ENCODE results near the gene PPP4R2. TPM values are rescaled to one million over a fixed set of nuclear protein-coding genes. Genes with fewer than 3 reads are reported as not detected.
A peak's percentile ranks its signal among the peaks of the same experiment; 100 is the strongest.

Gene PPP4R2
- total RNA-seq, 2 experiments from 2014 or later = 99.3 to 102 TPM

DNA sequence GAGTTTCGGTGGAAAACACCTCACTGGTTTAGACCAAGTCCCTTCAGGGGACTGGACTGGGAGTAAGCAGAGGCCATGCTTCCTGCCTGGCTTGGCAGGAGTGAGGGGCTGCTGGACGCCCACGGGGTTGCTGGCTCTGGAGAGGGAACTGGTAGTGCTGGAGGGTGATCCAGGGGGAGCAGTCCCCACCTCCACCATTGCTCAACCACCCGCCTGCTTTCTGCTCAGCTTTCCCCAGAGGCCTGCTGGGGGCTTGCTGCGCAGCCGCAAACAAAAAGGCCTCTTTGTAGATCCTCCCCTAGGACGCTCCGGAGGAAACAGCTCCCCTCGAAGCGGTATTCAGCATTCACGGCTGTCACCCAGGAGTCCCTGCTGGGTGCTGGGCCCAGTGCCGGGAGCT, 98.3 kb downstream of the PPP4R2 start:
- no peak overlapping the region for H3K27ac Mint-ChIP-seq
- H3K4me1 Mint-ChIP-seq = peaks cover 3% of the 10 kb centered on the region
- no peaks in the 10 kb centered on the region for H3K36me3 Mint-ChIP-seq
- H3K4me3 Mint-ChIP-seq = no peak overlapping the region
- peaks cover 4% of the 10 kb centered on the region for H3K27me3 Mint-ChIP-seq
- no peak for DNase-seq
- no peaks in the 10 kb centered on the region for H3K9me3 Mint-ChIP-seq

GRCh38 chr3:73096169-73096568, 99.6 kb downstream of the PPP4R2 start:
- Mint-ChIP-seq H3K4me1 (peaks cover 3% of the 10 kb centered on the region), H3K9me3 (no peaks in the 10 kb centered on the region), H3K27me3 (peaks cover 4% of the 10 kb centered on the region), H3K4me3 (no peak overlapping the region), H3K36me3 (no peaks in the 10 kb centered on the region), H3K27ac (no peak overlapping the region)
- no peak for DNase-seq

DNA sequence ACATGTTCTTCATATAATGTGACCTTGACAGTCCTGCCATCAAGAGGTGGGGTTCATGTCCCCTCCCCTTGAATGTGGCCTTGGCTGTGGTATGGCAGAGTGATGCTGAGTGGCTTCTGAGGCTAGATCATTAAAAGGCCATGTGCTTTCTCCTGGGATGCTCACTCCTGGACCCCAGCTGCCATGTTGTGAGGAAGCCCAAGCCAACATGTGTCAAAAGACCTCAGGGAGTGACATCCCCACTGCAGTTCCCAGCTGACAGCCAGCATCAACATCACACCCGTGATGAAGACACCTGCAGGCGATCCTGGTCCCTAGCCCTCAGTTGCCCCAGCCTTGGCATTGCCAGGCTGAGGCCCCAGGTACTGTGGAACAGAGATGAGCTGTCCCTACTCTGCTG, 101.4 kb downstream of the PPP4R2 start:
- Mint-ChIP-seq H3K27me3 (peaks cover 4% of the 10 kb centered on the region), H3K9me3 (no peaks in the 10 kb centered on the region), H3K36me3 (no peaks in the 10 kb centered on the region), H3K4me3 (no peak overlapping the region), H3K4me1 (peaks cover 3% of the 10 kb centered on the region), H3K27ac (no peak overlapping the region)
- DNase-seq = no peak

DNA sequence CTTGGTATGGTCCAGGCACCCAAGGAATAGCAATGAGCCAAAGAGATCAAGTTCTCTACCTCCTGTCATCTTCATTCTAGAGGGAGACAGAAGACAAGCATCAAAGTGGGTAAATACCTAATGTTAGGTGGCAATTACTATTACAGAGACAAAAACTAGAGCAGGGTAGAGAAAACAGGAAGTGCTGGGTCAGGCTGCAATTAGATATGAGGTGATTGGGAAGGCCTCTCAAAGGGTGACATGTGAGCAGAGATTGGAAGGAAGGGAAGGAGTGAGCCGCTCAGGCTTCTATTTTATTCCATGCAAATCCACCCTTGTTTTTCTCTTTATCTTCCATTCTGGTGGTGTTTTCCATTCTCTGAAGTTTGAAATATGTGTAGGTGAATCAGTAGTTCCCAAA, 102.3 kb downstream of the PPP4R2 start:
- no peak overlapping the region for H3K27ac Mint-ChIP-seq
- peaks cover 4% of the 10 kb centered on the region for H3K27me3 Mint-ChIP-seq
- H3K9me3 Mint-ChIP-seq = no peaks in the 10 kb centered on the region
- H3K36me3 Mint-ChIP-seq = no peaks in the 10 kb centered on the region
- peaks cover 3% of the 10 kb centered on the region for H3K4me1 Mint-ChIP-seq
- H3K4me3 Mint-ChIP-seq = no peak overlapping the region
- no peak for DNase-seq

GRCh38 chr3:73100741-73101559, 104.3 kb downstream of the PPP4R2 start:
- peaks cover 4% of the 10 kb centered on the region for H3K27me3 Mint-ChIP-seq
- no peaks in the 10 kb centered on the region for H3K36me3 Mint-ChIP-seq
- H3K4me1 Mint-ChIP-seq = no peaks in the 10 kb centered on the region
- DNase-seq = peak; percentile 58
- H3K4me3 Mint-ChIP-seq = no peak overlapping the region
- H3K9me3 Mint-ChIP-seq = no peaks in the 10 kb centered on the region
- H3K27ac Mint-ChIP-seq = no peak overlapping the region

DNA sequence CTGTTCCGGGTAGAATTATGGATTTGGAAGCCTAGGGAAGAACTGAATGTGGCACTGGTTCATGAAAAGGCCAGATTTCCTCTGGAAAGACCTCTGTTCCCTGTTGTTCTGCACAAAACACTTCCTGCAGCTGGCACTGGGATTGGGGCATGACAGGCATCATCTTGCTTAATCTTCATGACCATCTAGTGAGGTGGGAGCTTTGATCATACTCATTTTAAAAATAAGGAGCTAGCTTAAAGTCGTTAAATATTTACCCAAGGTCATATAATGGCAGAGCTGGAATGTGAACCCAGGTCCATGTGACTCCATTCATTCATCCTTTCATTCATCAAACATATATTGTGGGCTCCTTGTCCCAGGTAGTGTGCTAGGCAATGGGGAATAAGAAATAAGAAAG, 105.3 kb downstream of the PPP4R2 start:
- Mint-ChIP-seq H3K4me3 (no peak overlapping the region), H3K4me1 (no peaks in the 10 kb centered on the region), H3K27me3 (peaks cover 4% of the 10 kb centered on the region), H3K9me3 (no peaks in the 10 kb centered on the region), H3K36me3 (no peaks in the 10 kb centered on the region), H3K27ac (no peak overlapping the region)
- no peak for DNase-seq

- Mint-ChIP-seq H3K4me1 (no peaks in the 10 kb centered on the region), H3K27ac (no peak overlapping the region), H3K9me3 (no peaks in the 10 kb centered on the region), H3K36me3 (no peaks in the 10 kb centered on the region), H3K4me3 (no peak overlapping the region), H3K27me3 (peaks cover 9% of the 10 kb centered on the region)
- no peak for DNase-seq
Observed at GRCh38 chr3:73107215-73107614, 110.6 kb downstream of the PPP4R2 start.

DNA sequence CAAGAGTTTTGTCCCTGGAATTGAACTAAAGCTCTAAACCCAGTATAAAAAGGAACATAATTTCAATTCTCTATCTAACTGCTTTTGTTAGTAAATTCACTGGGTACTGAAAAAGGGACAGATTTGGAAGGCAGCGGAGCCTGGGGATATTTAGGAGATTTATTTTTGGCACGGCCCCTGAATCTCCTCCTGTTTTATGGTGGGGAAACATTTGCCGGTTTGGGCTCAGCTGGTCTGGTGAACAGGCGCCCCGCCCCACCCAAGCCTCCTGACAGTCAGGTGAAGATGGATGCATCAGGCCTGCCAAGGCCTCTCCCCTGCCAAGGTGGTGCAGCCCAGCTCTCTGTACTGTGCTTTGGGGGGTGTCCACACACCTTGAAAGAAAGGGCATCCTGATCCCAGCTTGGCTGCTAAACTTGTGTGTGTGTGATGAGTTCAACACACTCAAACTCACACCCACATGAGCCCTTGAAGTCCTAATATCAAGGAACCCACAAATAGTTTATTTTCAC, 111.1 kb downstream of the PPP4R2 start:
- H3K27me3 Mint-ChIP-seq = peaks cover 9% of the 10 kb centered on the region
- H3K9me3 Mint-ChIP-seq = no peaks in the 10 kb centered on the region

DNA sequence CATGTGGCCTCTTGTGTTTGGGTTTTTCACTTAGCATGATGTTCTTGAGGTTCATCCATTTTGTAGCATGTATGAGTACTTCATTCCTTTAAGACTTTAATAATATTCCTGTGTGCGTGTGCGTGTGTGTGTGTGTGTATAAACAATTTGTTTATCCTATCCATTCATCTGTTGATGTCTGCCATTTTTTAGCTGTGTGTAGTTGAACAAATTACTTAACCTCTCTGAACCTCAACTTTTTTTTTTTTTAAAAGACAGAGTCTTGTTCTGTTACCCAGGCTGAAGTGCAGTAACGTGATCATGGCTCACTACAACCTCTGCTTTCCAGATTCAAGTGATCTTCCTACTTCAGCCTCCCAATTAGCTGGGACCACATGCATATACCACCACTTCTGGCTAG, 112.1 kb downstream of the PPP4R2 start:
- H3K27me3 Mint-ChIP-seq = peaks cover 9% of the 10 kb centered on the region
- H3K9me3 Mint-ChIP-seq = no peaks in the 10 kb centered on the region
- no peak overlapping the region for H3K4me3 Mint-ChIP-seq
- H3K27ac Mint-ChIP-seq = no peak overlapping the region
- H3K4me1 Mint-ChIP-seq = no peaks in the 10 kb centered on the region
- DNase-seq = no peak
- H3K36me3 Mint-ChIP-seq = no peaks in the 10 kb centered on the region

More for the DNA sequence above, 111.1 kb downstream of the PPP4R2 start:
- Mint-ChIP-seq H3K36me3 (no peaks in the 10 kb centered on the region), H3K27ac (no peak overlapping the region), H3K4me1 (no peaks in the 10 kb centered on the region), H3K4me3 (no peak overlapping the region)
- no peak for DNase-seq

- Mint-ChIP-seq H3K27ac (no peak overlapping the region), H3K36me3 (no peaks in the 10 kb centered on the region), H3K4me3 (no peak overlapping the region), H3K27me3 (peaks cover 9% of the 10 kb centered on the region), H3K9me3 (no peaks in the 10 kb centered on the region), H3K4me1 (no peaks in the 10 kb centered on the region)
- DNase-seq = no peak
Observed at GRCh38 chr3:73110530-73110929, 113.9 kb downstream of the PPP4R2 start.

- Mint-ChIP-seq H3K27me3 (peaks cover 9% of the 10 kb centered on the region), H3K9me3 (no peaks in the 10 kb centered on the region), H3K4me1 (no peaks in the 10 kb centered on the region), H3K4me3 (no peak overlapping the region), H3K27ac (no peak overlapping the region), H3K36me3 (no peaks in the 10 kb centered on the region)
- no peak for DNase-seq
Observed at GRCh38 chr3:73114711-73115110, 118.1 kb downstream of the PPP4R2 start.

DNA sequence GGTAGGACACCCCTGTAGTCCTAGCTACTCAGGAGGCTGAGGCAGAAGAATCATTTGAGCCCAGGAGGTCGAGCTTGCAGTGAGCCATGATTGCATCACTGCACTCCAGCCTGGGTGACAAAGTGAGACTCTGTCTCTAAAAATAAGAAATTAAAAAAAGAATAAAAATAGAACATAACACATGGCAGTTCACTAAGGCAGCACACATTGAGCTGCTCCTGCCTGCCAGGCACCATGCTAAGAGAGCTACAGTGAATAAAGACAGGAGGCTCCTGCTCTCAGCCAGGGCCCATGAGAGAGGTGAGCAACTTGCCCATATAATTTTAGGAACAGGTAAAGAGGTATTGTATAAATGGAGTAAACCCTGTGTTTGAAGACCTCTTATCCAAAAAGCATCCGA, 119.2 kb downstream of the PPP4R2 start:
- H3K27ac Mint-ChIP-seq = no peak overlapping the region

More for the DNA sequence above, 119.2 kb downstream of the PPP4R2 start:
- Mint-ChIP-seq H3K4me1 (no peaks in the 10 kb centered on the region), H3K4me3 (no peak overlapping the region), H3K27me3 (peaks cover 5% of the 10 kb centered on the region), H3K9me3 (no peaks in the 10 kb centered on the region), H3K36me3 (no peaks in the 10 kb centered on the region)
- DNase-seq = no peak

Other genes with a start within 250 kb of the PPP4R2 start
- 10 to 100 TPM; 38.9 to 40.0 TPM for gene SHQ1, start 148.4 kb upstream of the PPP4R2 start, total RNA-seq
- gene GXYLT2, start 108.8 kb upstream of the PPP4R2 start, total RNA-seq = under 1 TPM; 0.16 to 0.32 TPM
- 1 to 10 TPM; 3.5 to 3.6 TPM for gene EBLN2, start 64.8 kb downstream of the PPP4R2 start, total RNA-seq

Measured in activated naive CD8-positive, alpha-beta T cell treated with anti-CD3 and anti-CD28 coated beads for 36 hours (primary cell).